Measurements from ENCODE around the gene PSME2. TPM values are rescaled to one million over a fixed set of nuclear protein-coding genes. Genes with fewer than 3 reads are reported as not detected.

PSME2 gene
- total and polyA plus RNA-seq, 2 of the 13 experiments (the other 11 are each of a cell fraction or from before 2014, with no cell fraction given): 332 to 716 TPM

DNA sequence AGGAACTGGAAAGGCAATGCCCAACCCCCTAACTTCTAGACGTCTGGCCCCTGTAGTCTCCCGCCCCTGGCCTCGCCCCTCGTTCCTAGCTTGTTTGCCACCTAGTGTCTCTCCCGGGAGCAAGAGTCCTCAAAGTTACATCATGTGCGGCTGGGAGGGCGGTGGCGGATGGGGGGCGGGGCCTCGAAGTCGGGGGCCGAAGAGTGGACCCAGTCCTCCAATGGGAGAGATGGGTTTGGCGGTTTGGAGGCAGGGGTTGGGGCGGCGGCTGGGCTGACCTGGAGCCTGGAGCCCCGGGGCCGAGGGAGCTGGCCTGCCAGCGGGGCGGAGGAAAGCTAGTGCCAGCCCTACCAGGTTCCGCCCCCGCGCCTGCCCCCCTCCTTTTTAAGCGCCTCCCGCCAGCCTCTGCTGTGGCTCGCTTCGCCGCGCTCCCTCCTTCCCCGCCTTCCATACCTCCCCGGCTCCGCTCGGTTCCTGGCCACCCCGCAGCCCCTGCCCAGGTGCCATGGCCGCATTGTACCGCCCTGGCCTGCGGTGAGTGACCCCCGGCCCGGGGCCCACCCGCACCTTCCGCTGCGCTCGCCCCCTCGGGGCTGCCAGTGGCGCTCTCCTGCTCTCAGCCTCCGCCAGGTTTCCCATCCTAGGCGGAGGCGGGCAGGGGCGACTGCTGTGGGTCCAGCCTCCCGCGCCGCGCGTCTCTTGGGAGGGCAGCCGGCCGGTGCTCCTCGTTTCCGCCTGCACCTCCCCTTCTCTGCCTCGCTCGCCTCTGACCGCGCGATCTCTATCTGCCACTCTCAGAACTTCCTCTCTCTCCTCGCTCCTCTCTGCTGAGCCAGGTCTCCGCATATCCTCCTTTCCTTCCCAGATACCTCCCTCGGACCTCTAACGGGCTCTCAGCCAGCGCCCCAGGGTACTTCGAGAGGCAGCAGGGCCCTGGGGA, 52.2 kb downstream of the PSME2 start, which contains the start of gene PCK2 (continued):
- TF ChIP-seq, protein P1, sequence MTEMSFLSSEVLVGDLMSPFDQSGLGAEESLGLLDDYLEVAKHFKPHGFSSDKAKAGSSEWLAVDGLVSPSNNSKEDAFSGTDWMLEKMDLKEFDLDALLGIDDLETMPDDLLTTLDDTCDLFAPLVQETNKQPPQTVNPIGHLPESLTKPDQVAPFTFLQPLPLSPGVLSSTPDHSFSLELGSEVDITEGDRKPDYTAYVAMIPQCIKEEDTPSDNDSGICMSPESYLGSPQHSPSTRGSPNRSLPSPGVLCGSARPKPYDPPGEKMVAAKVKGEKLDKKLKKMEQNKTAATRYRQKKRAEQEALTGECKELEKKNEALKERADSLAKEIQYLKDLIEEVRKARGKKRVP (CRISPR knock-in tag; IDR thresholded peaks at IDR 0.05): peak in 1 of 2 experiments; percentile 82; a peak in 1 of 4 replicates
- TF ChIP-seq ZNF709 (CRISPR knock-in tag; IDR thresholded peaks at IDR 0.05): no peak
- 0 out of 2 replicates have a peak, but pooled peaks have one; percentile 54 for TF ChIP-seq ZNF7 (CRISPR knock-in tag; IDR thresholded peaks at IDR 0.05)
- TF ChIP-seq ZNF598 (CRISPR knock-in tag; IDR thresholded peaks at IDR 0.05; ENCODE audit: borderline replicate concordance): 0 out of 2 replicates have a peak, but pooled peaks have one; percentile 23
- TF ChIP-seq ZNF850 (CRISPR knock-in tag; conservative IDR thresholded peaks at IDR 0.05): no peak
- TF ChIP-seq, protein P2, sequence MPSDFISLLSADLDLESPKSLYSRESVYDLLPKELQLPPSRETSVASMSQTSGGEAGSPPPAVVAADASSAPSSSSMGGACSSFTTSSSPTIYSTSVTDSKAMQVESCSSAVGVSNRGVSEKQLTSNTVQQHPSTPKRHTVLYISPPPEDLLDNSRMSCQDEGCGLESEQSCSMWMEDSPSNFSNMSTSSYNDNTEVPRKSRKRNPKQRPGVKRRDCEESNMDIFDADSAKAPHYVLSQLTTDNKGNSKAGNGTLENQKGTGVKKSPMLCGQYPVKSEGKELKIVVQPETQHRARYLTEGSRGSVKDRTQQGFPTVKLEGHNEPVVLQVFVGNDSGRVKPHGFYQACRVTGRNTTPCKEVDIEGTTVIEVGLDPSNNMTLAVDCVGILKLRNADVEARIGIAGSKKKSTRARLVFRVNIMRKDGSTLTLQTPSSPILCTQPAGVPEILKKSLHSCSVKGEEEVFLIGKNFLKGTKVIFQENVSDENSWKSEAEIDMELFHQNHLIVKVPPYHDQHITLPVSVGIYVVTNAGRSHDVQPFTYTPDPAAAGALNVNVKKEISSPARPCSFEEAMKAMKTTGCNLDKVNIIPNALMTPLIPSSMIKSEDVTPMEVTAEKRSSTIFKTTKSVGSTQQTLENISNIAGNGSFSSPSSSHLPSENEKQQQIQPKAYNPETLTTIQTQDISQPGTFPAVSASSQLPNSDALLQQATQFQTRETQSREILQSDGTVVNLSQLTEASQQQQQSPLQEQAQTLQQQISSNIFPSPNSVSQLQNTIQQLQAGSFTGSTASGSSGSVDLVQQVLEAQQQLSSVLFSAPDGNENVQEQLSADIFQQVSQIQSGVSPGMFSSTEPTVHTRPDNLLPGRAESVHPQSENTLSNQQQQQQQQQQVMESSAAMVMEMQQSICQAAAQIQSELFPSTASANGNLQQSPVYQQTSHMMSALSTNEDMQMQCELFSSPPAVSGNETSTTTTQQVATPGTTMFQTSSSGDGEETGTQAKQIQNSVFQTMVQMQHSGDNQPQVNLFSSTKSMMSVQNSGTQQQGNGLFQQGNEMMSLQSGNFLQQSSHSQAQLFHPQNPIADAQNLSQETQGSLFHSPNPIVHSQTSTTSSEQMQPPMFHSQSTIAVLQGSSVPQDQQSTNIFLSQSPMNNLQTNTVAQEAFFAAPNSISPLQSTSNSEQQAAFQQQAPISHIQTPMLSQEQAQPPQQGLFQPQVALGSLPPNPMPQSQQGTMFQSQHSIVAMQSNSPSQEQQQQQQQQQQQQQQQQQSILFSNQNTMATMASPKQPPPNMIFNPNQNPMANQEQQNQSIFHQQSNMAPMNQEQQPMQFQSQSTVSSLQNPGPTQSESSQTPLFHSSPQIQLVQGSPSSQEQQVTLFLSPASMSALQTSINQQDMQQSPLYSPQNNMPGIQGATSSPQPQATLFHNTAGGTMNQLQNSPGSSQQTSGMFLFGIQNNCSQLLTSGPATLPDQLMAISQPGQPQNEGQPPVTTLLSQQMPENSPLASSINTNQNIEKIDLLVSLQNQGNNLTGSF (CRISPR knock-in tag; IDR thresholded peaks at IDR 0.05): peak; percentile 87
- TF ChIP-seq ZNF615 (CRISPR knock-in tag; IDR thresholded peaks at IDR 0.05; ENCODE audit: borderline replicate concordance): no peak
- TF ChIP-seq ZFP82 (CRISPR knock-in tag; IDR thresholded peaks at IDR 0.05; ENCODE audit: borderline replicate concordance): no peak
- no peak for TF ChIP-seq ZNF570 (CRISPR knock-in tag; IDR thresholded peaks at IDR 0.05; ENCODE audit: borderline replicate concordance)
- TF ChIP-seq NFYB (CRISPR knock-in tag; IDR thresholded peaks at IDR 0.05): peak; percentile 72
- peak; percentile 71; the same call in 1 of the 2 replicates for TF ChIP-seq MIXL1 (CRISPR knock-in tag; IDR thresholded peaks at IDR 0.05)
- TF ChIP-seq MATR3 (CRISPR knock-in tag; IDR thresholded peaks at IDR 0.05): peak; percentile 98
- TF ChIP-seq ZNF24 (IDR thresholded peaks at IDR 0.05): peak; percentile 45
- TF ChIP-seq, protein P3, sequence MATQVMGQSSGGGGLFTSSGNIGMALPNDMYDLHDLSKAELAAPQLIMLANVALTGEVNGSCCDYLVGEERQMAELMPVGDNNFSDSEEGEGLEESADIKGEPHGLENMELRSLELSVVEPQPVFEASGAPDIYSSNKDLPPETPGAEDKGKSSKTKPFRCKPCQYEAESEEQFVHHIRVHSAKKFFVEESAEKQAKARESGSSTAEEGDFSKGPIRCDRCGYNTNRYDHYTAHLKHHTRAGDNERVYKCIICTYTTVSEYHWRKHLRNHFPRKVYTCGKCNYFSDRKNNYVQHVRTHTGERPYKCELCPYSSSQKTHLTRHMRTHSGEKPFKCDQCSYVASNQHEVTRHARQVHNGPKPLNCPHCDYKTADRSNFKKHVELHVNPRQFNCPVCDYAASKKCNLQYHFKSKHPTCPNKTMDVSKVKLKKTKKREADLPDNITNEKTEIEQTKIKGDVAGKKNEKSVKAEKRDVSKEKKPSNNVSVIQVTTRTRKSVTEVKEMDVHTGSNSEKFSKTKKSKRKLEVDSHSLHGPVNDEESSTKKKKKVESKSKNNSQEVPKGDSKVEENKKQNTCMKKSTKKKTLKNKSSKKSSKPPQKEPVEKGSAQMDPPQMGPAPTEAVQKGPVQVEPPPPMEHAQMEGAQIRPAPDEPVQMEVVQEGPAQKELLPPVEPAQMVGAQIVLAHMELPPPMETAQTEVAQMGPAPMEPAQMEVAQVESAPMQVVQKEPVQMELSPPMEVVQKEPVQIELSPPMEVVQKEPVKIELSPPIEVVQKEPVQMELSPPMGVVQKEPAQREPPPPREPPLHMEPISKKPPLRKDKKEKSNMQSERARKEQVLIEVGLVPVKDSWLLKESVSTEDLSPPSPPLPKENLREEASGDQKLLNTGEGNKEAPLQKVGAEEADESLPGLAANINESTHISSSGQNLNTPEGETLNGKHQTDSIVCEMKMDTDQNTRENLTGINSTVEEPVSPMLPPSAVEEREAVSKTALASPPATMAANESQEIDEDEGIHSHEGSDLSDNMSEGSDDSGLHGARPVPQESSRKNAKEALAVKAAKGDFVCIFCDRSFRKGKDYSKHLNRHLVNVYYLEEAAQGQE (IDR thresholded peaks at IDR 0.05; ENCODE audit: borderline replicate concordance in 1 of 2, low read depth in 1 of 2, low read length in 2 of 2): peak in 1 of 2 experiments; percentile 79; a peak in 2 of 4 replicates
